Measurements from ENCODE around the gene BGN.

The BGN gene

DNA sequence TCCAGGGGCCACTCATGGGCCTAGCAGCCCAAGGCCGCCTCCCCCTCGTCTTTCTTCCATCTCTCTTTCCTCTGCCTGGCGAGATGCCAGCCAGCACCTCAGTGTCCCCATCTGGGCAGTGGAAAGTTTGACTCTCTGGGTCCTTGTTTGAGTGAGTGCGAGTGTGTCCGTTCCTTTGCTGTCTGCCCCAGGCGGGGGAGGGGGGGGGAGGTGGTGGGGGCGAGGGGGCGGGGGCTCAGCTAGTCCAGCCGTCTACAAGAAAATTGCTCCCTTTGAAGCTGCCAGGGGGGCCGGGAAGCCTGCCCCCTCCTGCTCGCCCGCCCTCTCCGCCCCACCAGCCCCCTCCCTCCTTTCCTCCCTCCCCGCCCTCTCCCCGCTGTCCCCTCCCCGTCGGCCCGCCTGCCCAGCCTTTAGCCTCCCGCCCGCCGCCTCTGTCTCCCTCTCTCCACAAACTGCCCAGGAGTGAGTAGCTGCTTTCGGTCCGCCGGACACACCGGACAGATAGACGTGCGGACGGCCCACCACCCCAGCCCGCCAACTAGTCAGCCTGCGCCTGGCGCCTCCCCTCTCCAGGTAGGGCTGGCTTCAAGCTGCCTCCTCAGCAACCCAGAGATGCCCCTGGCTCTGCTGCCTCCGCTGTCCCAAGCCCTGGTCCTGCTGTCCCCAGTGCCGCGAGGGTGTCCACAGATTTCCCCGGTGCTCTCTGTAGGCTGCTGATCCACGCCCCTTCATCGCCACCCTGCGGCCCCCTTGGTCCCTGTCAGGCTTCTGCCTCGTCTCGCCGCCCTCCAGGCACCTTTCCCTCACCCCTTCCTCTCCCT lies at the start of gene BGN:
Gene BGN (plus strand): TSS at position 440 of the 821 bp plus-strand sequence. CDS start 9,652 bp downstream, outside the sequence.
- no peaks in the 10 kb centered on the region for H3K4me1 Mint-ChIP-seq (ENCODE audit: low read depth)
- H3K27ac Mint-ChIP-seq = no peak within 1 kb of the TSS
- H3K36me3 Mint-ChIP-seq (ENCODE audit: low read depth) = no peaks in the 10 kb centered on the region
- H3K4me3 Mint-ChIP-seq = no peak within 1 kb of the TSS
- no peaks in the 10 kb centered on the region for H3K9me3 Mint-ChIP-seq
- H3K27me3 Mint-ChIP-seq (ENCODE audit: low read depth) = no peaks in the 10 kb centered on the region

DNA sequence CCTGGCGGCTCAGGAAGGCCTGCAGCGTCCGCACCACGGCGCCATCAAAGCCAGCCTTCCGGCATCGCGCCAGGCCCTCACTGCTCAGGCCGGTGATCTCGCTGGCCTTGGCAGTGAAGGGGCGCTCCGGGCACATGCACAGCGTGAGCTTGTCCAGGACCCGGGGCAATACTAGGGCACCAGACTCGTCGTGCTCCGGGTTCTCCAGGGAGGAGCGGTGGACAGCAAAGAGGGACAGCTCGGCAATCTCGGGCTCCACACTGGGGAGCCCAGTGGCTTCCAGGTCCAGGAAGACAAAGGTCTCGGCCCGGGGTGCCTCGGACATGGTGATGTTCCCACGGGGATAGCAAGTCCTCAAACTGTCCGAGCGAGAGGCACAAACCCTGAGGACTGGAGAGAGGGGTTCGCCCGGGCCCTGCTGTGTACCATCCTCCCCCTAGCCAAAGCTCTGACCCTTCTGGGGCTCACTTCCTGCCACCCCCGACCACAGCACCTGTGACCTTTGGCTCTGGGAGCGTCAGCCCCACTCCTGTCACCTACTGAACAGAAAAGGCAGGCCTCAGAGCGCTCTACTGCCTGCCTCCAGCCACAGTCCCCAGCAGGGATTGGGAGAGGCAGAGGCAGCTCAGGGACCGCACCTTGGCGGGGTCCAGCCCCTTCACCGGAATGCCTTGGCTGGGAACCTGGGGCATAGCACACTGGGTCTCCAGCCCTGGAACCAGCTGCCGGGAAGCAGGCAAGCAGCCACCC lies 49.5 kb upstream of the BGN start:
- Mint-ChIP-seq H3K36me3 (ENCODE audit: low read depth) (no peaks in the 10 kb centered on the region), H3K4me1 (ENCODE audit: low read depth) (no peaks in the 10 kb centered on the region), H3K27me3 (ENCODE audit: low read depth) (no peaks in the 10 kb centered on the region), H3K9me3 (no peaks in the 10 kb centered on the region), H3K4me3 (no peak overlapping the region), H3K27ac (no peak overlapping the region)

DNA sequence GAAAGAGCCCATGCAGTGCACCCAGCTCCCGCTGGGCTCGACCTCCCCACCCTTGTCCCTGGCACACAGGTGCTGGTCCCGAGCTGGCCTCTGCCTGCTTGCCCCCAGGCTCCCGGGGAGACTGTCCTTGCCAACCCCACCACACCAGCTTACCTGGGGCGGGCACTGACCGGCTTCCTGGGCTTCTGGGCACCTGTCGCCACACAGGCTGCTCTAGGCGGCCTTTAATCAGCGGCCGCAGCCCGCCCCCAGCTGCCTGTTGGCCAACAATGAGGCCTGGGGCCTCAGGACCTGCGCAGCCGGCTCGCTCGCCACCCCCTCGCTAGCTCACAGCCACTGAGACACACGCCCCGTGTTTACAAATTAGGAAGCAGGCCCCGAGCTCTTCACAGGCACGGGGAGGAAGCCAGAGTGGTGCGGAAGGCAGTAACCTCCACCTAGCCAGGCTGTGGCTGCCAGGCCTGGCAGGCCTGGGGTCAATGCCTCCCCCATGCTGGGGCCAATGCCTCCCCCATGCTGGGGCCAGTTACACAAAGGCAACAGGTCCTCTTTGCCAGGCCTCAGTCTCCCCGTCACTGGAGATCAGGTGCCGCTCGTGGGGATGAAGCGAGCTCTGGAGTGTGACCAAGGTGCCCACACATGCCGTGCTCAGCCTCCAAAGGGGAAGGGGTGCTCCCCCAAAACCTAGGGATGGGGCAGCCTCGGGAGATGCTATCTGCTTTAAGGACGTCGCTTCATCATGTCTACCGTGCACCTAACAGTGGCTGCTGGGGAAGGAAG lies 48.7 kb upstream of the BGN start, which contains the start of gene TREX2:
Gene TREX2 (minus strand): TSS at position 201 of the 780 bp plus-strand sequence. CDS start 626 bp downstream, outside the sequence.
- H3K36me3 Mint-ChIP-seq (ENCODE audit: low read depth) = no peaks in the 10 kb centered on the region
- no peak within 1 kb of the TSS for H3K4me3 Mint-ChIP-seq
- no peaks in the 10 kb centered on the region for H3K9me3 Mint-ChIP-seq
- H3K27me3 Mint-ChIP-seq (ENCODE audit: low read depth) = no peaks in the 10 kb centered on the region
- H3K4me1 Mint-ChIP-seq (ENCODE audit: low read depth) = no peaks in the 10 kb centered on the region
- H3K27ac Mint-ChIP-seq = no peak within 1 kb of the TSS

GRCh38 chrX:153446636-153446936 lies 48.2 kb upstream of the BGN start:
- Mint-ChIP-seq H3K9me3 (no peaks in the 10 kb centered on the region), H3K27me3 (ENCODE audit: low read depth) (no peaks in the 10 kb centered on the region), H3K4me1 (ENCODE audit: low read depth) (no peaks in the 10 kb centered on the region), H3K36me3 (ENCODE audit: low read depth) (no peaks in the 10 kb centered on the region), H3K4me3 (no peak overlapping the region), H3K27ac (no peak overlapping the region)

DNA sequence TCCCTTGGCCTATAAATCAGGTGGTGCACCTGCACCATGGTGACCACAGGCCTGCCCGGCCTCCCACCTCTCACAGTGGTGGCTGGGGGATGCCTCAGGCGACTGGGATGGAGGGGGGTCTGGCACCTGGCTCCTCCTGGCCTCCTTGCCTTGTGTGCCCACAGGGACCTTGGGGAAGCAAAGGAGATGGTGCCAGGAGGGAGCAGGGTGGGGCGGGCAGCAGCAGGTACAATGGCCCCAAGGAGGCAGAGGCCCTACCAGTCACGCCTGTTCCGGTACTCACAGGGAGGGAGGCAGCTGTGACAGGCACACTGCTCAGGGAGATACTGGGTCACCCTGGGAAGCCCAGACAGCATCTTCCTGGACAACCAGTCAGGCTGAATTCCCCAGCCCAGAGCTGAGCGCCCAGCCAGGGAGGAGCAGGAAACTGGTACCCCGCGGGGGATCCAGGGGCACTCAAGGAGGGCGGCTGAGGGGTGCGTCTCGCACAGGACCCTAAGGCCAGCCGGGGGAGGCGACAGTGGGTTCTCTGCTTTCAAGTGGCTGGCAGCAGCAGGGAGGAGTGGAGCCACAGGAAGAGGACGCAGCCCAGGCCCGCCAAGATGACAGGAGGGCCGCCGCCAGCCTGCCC lies 47.7 kb upstream of the BGN start:
- no peaks in the 10 kb centered on the region for H3K27me3 Mint-ChIP-seq (ENCODE audit: low read depth)
- no peak overlapping the region for H3K27ac Mint-ChIP-seq
- H3K36me3 Mint-ChIP-seq (ENCODE audit: low read depth) = no peaks in the 10 kb centered on the region
- H3K4me3 Mint-ChIP-seq = no peak overlapping the region
- no peaks in the 10 kb centered on the region for H3K9me3 Mint-ChIP-seq
- H3K4me1 Mint-ChIP-seq (ENCODE audit: low read depth) = no peaks in the 10 kb centered on the region

DNA sequence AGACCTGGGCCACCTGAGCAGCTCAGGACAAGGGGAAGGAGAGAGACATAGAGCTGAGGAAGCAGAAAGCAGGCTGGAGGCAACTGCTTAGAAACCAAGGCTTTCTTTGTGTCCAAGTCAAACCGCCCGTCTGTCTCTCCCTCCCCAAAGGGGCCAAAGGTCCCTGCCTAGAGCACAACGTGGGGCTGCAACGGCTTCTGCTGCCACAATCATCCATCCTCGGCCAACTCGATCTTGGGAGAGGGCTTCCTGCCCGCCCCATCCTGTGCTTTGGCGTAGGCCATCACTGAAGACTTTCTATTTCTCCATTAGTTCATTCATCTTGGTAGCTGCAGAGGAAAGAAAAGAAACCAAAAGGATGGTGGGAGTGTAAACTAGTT lies 47.2 kb upstream of the BGN start:
- H3K27me3 Mint-ChIP-seq (ENCODE audit: low read depth) = no peaks in the 10 kb centered on the region
- no peak overlapping the region for H3K4me3 Mint-ChIP-seq
- H3K27ac Mint-ChIP-seq = no peak overlapping the region
- no peaks in the 10 kb centered on the region for H3K9me3 Mint-ChIP-seq
- no peaks in the 10 kb centered on the region for H3K4me1 Mint-ChIP-seq (ENCODE audit: low read depth)
- H3K36me3 Mint-ChIP-seq (ENCODE audit: low read depth) = no peaks in the 10 kb centered on the region

DNA sequence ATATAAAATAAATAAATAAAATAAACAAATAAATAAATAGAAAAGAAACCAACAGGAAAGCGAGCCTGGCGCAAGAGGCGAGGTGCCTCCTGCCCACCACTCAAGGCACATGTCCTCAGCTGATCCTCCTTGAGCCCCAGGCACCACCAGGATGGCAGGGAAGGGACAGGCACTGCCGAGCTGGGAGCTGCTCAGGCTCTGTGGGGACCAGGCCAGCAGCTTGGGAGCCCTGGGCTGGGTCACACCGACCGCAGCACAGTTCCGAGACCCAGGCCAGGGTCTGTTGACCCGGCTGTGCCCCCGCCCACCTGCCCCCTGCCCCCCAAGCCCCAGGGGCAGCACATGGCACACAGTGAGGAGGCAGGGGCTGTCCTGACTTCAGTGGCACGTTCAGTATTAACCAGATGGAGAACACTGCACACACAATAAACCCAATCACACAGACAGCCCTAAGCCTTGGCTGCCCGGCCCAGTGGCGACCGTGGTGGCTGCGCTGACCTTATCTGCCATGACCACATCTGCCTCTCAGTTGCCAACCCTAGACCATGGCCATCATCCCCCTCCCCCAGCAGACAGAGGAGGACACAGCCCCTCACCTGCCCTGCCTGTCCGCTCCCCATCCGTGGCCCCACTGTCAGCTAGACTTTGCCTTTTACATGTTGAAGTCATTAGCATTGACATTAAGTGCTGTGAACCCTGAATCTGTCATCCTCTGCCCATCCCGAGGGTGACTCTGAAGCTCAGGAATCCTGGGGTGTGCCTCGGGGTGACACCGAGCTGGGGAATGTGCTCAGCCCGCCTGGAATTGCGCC lies 46.0 kb upstream of the BGN start:
- Mint-ChIP-seq H3K36me3 (ENCODE audit: low read depth) (no peaks in the 10 kb centered on the region), H3K4me3 (no peak overlapping the region), H3K4me1 (ENCODE audit: low read depth) (no peaks in the 10 kb centered on the region), H3K27me3 (ENCODE audit: low read depth) (no peaks in the 10 kb centered on the region), H3K9me3 (no peaks in the 10 kb centered on the region), H3K27ac (no peak overlapping the region)

- Mint-ChIP-seq H3K27me3 (ENCODE audit: low read depth) (no peaks in the 10 kb centered on the region), H3K27ac (no peak overlapping the region), H3K36me3 (ENCODE audit: low read depth) (no peaks in the 10 kb centered on the region), H3K4me3 (no peak overlapping the region), H3K9me3 (no peaks in the 10 kb centered on the region), H3K4me1 (ENCODE audit: low read depth) (no peaks in the 10 kb centered on the region)
These were observed 45.2 kb upstream of the BGN start for GRCh38 chrX:153449368-153450113.

DNA sequence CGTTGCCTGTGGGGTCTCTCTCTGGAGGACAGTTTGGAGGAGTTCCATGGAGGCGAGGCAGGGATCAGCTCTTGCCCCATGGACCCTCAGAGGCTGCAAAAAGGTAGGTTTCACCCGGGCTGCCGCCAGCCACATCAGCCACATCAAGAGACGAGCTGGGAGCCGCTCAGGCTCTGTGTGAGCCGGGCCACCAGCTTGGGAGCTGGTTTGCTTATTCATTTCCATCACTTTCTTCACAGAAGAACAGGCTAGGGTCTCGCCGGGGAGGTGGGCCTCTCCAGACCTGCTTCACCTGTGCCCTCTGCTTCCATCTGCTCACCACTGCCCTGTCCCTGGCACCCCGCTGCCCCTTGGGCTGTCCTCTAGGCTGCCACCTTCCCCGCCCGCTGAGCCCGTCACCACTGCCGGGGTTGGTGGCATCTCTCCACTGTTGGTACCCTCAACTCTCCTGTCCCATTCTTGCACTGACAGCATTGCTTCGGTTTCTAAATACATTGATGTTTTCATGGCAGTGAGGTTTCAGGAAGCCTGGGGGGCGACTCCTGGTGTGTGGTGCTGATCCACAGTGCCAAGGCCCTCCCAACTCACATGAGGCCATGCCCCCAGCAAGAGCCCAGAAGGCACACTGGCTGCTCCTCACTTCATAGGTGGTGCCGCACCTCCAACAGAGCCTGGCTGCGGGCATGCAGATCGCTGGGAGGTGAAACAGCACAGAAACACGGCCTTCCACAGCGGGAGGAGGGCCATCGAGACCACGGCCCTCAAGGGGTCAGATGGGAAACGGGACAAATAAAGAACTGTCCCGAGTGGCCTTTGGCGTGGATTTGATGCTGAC lies 44.4 kb upstream of the BGN start:
- H3K27me3 Mint-ChIP-seq (ENCODE audit: low read depth) = no peaks in the 10 kb centered on the region

GRCh38 chrX:153450949-153451277 lies 43.9 kb upstream of the BGN start:
- no peaks in the 10 kb centered on the region for H3K36me3 Mint-ChIP-seq (ENCODE audit: low read depth)
- no peak overlapping the region for H3K4me3 Mint-ChIP-seq
- no peaks in the 10 kb centered on the region for H3K9me3 Mint-ChIP-seq
- no peak overlapping the region for H3K27ac Mint-ChIP-seq
- no peaks in the 10 kb centered on the region for H3K27me3 Mint-ChIP-seq (ENCODE audit: low read depth)
- no peaks in the 10 kb centered on the region for H3K4me1 Mint-ChIP-seq (ENCODE audit: low read depth)

More for the DNA sequence above, 44.4 kb upstream of the BGN start:
- no peaks in the 10 kb centered on the region for H3K9me3 Mint-ChIP-seq
- H3K4me3 Mint-ChIP-seq = no peak overlapping the region
- H3K4me1 Mint-ChIP-seq (ENCODE audit: low read depth) = no peaks in the 10 kb centered on the region
- no peaks in the 10 kb centered on the region for H3K36me3 Mint-ChIP-seq (ENCODE audit: low read depth)
- no peak overlapping the region for H3K27ac Mint-ChIP-seq

DNA sequence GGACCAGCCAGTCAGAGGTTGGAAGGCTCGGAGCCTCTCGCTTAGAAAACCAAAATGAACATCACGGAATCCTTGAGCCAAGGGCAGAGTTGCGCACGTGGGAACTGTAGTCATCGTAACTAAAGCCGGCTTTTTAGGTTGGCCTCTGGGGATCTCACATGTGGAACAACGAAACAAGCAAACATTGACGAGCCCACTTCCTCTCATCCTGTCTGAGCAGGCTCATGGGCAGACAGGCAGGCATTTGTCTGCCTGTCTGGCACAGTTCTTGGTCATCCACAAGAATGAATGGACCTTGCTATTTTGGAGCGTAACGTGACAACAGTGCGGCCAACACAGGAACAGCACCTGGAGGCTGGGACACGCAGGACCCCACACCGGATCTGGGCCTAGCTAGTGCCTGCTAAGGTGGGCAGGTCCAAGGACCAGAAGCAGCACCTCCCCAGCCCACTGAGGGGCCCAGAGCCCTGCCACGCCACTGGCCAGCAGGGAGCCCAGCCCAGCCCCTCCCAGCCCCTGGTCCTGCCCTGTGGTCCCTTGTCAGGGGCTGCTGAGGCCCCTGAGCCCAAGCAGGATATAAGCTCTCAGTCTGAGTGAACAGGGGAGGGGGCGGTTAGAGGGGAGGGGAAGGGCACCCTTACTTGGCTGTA lies 39.8 kb upstream of the BGN start:
- Mint-ChIP-seq H3K9me3 (no peaks in the 10 kb centered on the region), H3K27me3 (ENCODE audit: low read depth) (no peaks in the 10 kb centered on the region), H3K27ac (no peak overlapping the region), H3K36me3 (ENCODE audit: low read depth) (peaks cover 6% of the 10 kb centered on the region), H3K4me1 (ENCODE audit: low read depth) (no peaks in the 10 kb centered on the region), H3K4me3 (no peak overlapping the region)

DNA sequence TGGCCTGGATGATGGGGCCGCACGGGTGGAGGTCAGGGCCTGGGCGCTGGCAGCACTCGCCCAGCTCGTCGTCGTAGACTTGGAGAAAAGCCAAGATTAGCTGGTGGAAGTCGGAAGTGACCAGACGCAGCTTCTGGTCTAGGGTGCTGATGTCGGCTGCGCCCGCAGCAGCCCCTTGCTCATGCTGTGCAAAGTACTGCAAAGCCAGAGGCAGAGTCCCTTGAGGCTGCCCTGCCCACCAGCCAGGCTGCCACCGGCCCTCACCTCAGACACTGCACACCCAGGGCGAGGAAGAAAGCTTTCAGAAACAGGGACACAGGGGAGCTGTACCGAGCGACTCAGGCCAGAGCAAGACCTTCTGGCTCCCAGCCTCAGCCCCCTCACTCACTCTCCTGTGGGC lies 39.2 kb upstream of the BGN start:
- Mint-ChIP-seq H3K36me3 (ENCODE audit: low read depth) (peaks cover 6% of the 10 kb centered on the region), H3K27me3 (ENCODE audit: low read depth) (no peaks in the 10 kb centered on the region), H3K27ac (no peak overlapping the region), H3K4me3 (no peak overlapping the region), H3K4me1 (ENCODE audit: low read depth) (no peaks in the 10 kb centered on the region), H3K9me3 (no peaks in the 10 kb centered on the region)
